CD4-positive, alpha-beta T cell treated with Interleukin-17A for 4 hours (primary cell): ENCODE data around the gene GNA12.
"Not testable (repeated sequence)": the region's sequence is repeated elsewhere in the genome, so short reads cannot be mapped to it uniquely, and the experiment has no call there.

Experiments used
- DNase-seq: peaks from one replicate; pipeline ENCODE4 v3.0.0-alpha.2; 2020; ENCODE audit warnings: mixed read lengths

Gene GNA12

DNA sequence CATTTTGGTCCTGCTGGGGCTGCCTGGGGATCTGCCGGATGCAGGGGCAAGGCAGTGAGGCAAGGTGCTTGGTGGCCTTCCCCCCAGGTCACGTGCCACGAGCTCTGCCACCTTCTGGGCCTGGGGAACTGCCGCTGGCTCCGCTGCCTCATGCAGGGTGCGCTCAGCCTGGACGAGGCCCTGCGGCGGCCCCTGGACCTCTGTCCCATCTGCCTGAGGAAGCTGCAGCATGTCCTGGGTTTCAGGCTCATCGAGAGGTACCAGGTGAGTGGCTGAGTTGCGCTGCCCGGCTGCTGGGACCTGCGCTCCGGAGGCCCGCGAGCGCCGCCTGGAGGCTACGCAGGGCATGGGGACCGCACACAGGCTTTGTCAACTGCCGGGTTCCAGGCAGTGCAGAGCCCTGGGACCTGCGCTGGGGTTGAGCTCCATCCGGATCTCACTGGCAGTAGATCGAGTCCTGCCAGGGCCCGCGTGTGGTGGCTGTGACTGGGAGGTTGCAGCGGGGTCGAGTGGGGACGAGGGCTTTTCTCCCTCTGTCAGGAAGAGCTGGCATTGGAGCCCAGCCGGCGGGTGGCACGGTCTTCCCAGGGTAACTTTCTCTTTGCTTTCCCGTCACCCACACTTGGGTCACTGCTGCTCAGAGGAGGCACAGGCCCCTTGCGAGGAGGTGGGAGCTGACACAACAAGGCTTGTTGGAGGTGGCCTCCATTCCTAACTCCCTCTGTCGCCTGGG lies 134.4 kb downstream of the GNA12 start:
- peak; percentile 88 for DNase-seq

DNA sequence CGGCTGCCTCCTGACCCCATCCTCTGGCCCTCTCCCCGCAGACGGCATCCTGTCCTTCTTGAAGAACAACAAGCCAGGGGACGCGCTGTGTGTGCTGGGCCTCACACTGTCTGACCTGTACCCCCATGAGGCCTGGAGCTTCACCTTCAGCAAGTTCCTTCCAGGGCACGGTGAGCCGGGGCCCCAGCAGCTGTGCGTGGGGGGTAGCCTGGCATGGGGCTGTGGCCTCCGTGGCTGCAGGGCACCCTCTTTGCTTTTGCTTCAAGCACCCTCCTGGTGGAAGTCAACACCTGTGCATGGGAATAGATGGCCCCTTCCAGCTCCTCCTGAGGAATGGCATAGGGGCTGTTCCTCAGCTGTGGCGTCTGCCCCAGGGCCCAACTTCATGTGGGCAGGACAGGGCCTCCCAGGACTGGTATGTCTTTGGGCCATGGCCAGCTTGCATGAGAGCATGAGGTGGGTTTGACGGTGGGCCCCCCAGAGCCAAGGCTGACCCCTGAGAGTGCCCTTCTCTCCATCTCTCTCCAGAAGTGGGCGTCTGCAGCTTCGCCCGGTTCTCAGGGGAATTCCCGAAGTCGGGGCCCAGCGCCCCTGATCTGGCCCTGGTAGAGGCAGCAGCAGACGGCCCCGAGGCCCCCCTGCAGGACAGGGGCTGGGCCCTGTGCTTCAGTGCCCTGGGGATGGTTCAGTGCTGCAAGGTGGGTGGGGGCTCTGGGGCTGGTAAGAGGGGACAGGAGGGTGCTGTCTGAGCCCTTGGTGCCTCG lies 135.4 kb downstream of the GNA12 start:
- no peak for DNase-seq

DNA sequence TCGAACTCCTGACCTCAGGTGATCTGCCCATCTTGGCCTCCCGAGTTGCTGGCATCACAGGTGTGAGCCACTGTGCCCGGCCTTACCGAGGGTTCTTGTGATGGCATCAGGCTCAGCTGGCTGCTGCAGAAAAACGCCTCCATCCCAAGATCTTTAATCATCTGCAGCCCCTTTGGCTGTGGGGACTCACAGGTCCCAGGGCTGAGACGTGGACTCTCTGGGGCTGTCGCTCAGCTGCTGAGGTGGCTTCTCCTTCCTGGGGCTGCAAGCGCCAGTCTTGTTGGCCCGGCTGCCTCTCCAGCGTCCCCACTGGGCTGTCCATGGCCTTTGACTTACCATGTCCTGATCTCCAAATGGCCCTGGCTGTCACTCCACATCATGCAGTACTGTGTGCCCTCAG lies 136.1 kb downstream of the GNA12 start:
- no peak for DNase-seq

DNA sequence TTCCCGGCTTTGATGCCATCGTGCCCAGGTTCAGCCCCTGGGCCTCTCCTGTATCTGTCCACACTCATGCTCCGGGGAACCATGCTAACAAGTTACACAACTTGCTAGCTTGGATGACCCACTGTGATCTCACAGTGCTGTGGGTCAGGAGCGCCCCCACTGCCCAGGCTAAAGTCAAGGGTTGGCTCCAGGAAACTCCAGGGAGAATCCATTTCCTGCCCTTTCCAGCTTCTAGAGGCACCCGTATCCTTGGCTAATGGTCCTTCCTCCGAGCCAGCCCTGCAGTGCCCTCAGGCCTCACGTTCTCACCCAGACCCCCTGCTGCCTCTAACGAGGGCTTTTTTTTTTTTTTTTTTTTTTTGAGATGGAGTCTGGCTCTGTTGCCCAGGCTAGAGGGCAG lies 136.6 kb downstream of the GNA12 start:
- no peak for DNase-seq

DNA sequence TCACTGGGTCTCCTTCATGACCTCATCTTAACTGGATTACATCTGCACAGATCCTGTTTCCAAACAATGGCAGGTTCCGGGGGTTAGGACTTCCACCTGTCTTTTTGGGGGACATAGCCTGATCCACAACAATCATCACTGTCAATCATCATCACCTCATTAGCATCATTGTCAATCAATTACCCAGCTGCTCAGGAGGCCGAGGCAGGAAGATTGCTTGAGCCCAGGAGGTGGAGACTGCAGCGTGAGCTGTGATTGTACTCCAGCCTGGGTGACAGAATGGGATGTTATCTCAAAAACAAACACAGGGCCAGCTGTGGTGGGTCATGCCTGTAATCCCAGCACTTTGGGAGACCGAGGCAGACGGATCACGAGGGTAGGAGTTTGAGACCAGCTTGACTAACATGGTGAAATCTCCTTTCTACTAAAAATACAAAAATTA lies 137.4 kb downstream of the GNA12 start:
- no peak for DNase-seq

DNA sequence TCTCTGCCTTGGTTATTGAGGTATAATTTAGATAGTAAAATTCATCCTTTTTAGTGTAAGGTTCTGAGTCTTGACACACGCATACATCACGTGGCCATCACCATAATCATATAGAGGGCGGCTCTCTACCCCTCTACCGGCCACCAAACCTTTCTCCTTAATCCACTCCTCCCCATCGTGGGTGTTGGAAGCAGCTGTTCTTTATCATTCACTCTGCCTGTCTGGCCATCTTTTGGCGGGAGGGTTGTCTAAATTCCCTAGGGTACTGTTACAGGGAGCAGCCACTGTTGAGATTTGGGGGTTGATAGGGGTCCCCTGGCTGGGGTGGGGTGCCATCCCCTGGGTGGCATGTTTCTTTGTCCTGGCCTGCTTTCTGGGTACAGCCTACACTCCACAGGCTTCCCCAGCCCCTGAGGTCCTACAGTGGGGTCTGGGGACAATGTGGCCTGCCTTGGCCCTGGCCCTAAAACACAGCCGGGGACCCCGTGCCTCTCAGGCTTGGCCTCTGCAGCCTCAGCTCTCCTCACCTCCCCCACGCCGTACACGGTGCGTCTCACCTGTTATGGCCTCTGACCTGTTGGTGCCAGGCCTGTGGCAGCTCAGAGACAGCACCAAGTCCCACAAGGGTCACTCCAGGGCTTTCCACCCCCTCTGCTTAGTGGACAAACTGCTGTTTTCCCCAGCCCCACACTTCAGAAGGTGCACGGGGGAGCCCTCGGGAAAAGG lies 138.6 kb downstream of the GNA12 start:
- DNase-seq, result no peak

DNA sequence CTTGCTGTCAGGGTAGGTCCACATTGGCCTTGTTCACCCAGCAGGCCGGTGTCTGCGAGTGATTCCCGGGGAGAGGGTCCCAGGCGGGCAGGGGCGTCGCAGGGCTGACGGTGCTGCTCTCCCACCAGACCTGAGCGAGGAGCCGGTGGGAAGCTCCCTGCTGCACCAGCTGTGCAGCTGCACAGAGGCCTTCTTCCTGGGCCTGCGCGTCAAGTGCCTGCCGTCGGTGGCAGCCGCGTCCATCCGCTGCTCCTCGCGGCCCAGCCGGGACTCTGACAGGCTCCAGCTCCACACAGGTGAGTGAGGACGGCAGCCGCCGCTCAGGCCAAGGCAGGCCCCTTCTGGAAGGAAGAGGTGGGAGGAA lies 141.5 kb downstream of the GNA12 start:
- DNase-seq, result no peak

DNA sequence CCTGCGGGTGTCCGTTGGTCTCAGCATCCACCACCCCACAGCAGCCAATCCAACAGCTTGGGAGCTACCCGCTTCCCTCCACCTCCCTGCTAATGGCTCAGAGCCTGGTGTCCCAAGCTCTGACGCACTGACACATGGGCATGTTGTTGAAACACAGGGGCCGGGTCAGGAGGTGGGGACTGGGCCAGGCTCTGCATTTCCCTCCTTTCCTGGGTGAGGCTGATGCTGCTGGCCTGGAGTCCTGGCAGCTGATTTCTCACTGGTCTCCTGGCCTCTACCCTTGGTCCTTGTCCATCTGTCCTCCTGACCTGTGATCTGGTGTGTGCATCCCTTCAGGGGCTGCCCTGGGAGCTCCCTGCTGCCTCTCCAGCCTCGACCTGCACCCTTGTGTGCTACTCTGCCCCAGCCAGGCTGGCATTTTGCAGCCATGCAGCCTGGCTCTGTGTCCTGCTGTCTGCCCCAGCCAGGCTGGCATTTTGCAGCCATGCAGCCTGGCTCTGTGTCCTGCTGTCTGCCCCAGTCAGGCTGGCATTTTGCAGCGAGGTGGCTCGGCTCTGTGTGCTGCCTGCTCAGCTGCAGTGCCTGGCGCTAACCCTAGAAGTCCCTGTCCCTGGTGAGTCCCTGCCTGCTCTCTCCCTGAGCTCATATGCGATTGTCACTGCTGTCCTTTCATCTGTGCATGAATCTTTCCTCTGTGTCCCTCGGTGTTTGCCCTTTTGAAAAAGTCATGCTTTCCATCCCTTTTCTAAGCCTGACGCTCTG lies 142.1 kb downstream of the GNA12 start:
- DNase-seq, result no peak

DNA sequence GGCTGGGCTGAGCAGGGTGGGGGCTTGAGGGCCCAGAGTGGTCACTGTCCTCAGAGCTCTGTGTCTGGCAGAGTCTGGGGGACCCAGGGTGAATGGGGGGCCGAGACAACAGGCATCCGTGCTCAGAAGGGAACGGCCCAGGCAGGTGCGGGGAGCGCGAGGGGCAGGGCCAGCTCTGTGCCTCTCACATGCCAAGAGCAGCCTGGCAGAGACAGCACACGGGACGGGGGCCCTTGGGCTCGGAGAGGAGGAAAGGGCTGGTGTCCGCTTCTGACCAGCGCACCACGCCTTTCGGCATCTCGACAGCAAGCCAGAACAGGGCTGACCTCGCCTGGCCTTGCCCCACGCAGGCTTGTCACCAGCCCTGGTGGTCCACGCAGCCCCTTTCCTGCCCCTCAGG lies 142.7 kb downstream of the GNA12 start:
- no peak for DNase-seq

DNA sequence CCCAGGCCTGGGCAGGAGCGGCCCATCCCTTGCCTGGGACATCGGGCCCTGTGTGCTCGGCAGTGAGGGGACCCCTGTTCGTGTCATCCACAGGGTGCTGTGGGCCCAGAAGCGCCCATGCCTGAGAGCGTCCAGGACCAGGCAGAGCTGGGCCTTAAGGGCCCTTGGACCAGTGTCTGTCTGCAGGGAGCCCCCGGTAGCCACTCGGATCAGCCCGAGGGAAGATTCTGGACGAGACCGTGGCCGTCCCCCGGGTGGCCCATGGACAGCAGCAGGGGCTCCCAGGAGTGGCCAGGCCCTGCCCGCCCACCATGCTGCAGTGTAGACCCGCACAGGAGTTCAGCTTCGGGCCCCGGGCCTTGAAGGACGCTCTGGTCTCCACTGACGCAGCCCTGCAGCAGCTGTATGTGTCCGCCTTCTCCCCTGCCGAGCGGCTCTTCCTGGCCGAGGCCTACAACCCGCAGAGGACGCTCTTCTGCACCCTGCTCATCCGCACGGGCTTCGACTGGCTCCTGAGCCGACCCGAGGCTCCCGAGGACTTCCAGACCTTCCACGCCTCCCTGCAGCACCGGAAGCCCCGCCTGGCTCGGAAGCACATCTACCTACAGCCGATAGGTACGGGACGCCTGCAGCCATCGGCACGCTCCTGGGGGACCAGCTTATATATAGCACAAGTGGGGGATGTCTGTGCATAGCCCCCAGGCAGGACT lies 143.8 kb downstream of the GNA12 start:
- DNase-seq, result peak; percentile 1

DNA sequence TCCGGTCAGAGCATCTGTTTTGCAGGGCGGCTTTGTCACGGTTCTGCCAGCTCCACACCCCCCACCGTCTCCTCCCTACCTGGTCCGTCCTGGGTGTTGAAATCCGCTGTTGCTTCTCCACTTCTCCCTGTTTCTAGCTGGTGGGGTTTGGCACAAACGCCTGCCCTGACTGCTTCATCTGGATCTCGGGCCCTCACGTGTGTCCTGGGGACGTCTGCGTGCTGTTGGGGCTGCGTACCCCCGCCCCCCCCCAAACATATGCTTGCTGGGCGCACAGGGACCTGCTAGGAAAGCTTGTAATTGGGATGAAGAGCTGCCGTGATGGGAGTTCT lies 144.9 kb downstream of the GNA12 start:
- no peak for DNase-seq

DNA sequence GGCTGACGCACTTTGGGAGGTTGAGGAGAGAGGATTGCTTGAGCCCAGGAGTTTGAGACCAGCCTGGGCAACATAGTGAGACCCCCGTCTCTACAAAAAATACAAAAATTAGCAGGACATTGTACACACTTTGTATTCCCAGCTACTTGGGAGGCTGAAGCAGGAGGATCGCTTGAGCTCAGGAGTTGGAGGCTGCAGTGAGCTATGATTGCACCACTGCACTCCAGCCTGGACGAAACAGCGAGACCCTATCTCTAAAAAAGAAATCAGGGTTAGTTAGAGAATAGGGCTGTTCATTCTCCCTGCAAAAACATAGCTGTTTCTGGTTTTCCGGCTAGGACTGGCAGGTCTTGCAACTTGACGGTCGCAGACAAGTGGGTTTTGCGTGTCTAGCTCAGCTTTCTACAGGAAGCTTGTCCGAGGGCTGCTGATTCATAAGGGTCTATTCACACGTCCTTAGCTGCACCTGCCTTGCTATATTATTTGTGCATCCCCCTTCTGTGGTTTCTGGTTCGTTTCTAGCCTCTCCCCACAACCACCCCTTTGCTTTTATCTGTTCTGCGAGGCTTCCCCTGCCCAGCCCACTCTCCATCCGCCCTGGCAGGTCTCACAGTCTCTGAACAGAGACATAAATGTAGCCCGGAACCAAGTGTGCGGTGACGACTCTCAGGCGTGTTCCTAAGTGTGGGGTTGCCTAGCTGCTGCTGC lies 145.4 kb downstream of the GNA12 start:
- DNase-seq, result peak; percentile 84

DNA sequence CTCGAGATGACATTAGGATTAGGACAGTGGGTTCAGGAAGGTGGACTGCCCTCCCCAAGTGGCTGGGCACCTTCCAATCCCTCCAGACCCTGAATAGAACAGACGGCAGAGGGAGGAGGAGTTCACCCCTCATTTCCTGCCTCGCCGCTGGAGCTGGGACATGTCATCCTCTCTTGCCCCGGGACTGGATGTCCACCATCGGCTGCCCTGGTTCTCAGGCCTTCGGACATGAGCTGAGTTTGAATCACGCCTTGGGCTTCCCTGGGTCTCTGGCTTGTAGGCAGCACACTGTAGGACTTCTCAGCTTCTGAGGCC lies 150.0 kb downstream of the GNA12 start:
- not testable (repeated sequence) for DNase-seq

DNA sequence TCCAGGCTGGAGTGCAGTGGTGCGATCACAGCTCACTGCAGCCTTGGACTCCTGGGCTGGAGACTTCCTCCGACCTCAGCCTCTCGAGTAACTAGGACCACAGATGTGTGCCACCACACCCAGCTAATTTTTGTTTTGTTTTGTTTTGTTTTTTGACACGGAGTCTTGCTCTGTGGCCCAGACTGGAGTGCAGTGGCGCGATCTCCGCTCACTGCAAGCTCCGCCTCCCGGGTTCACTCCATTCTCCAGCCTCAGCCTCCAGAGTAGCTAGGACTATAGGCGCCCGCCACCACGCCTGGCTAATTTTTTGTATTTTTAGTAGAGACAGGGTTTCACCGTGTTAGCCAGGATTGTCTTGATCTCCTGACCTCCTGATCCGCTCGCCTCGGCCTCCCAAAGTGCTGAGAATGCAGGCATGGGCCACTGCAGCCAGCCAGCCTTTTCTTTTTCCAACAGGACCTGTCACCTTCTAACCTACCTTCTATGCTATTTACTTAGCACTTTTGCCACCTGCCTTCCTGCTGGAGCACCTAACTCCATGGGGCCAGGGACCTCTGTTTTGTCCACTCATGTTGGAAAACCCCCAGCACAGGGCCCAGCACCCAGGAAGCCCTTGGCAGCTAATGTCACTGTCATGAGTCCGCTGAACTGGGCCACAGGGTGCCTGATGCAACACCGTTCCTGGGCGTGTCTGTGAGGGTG lies 150.5 kb downstream of the GNA12 start:
- peak; percentile 1 for DNase-seq

DNA sequence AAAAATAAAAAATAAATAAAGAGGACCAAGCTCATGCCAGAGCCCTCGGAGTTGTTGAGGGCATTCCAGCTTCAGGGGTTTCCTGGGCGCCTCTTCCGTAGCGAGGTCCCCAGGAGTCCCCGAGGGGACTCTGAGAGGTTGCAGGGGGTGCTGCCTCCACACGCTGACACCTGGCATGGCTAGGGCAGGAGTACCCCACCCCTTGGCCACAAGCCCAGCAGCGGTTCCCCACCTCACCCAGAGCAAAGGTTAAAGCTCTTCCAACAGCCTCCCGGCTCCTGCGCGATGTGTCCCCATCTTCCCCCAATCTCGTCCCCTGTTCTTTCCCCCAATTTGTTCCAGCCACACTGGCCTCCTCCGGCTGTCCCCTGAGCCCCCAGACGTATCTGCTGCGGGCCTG lies 151.6 kb downstream of the GNA12 start:
- DNase-seq, result no peak

DNA sequence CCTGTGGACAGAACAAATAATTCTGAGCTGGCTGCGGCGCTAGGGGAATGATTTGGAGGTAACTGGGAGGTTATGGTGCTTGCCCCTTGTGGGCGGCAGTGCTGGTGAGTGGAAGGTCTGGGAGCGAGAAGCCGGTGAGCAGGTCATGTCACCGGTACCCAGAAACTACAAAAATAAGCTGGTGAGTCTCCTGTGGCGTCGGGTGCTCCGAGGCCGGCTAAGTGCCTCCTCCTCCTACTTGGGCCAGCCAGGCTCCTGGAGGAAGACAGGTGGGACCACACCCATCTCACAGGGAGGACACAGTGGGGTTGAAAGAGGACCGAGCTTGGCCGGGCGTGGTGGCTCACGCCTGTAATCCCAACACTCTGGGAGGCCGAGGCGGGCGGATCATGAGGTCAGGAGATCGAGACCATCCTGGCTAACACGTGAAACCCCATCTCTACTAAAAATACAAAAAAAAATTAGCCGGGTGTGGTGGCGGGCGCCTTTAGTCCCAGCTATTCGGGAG lies 152.1 kb downstream of the GNA12 start:
- not testable (repeated sequence) for DNase-seq

DNA sequence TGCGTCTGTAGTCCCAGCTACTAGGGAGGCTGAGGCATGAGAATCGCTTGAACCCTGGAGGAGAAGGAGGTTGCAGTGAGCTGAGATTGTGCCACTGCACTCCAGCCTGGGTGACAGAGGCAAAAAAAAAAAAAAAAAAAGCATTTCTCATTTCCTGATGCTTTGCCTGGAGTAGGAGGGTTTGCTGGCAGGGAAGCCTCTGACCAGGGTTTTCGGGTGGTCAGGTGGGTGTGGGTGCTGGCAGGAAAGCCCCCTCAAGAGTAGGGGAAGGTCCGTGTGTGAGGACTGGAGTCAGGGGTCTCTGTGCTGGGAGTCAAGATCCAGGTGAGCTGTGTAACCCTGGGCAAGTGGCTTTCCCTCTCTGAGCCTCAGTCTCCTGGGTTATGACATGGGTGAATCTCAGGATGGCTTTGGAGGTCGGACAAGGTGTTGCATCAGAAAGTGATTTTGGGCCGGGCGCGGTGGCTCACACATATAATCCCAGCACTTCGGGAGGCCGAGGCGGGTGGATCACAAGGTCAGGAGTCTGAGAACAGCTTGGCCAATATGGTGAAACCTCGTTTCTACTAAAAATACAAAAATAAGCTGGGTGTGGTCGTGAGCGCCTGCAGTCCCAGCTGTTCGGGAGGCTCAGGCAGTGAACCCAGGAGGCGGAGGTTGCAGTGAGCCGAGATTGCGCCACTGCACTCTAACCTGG lies 152.9 kb downstream of the GNA12 start:
- DNase-seq, result no peak

DNA sequence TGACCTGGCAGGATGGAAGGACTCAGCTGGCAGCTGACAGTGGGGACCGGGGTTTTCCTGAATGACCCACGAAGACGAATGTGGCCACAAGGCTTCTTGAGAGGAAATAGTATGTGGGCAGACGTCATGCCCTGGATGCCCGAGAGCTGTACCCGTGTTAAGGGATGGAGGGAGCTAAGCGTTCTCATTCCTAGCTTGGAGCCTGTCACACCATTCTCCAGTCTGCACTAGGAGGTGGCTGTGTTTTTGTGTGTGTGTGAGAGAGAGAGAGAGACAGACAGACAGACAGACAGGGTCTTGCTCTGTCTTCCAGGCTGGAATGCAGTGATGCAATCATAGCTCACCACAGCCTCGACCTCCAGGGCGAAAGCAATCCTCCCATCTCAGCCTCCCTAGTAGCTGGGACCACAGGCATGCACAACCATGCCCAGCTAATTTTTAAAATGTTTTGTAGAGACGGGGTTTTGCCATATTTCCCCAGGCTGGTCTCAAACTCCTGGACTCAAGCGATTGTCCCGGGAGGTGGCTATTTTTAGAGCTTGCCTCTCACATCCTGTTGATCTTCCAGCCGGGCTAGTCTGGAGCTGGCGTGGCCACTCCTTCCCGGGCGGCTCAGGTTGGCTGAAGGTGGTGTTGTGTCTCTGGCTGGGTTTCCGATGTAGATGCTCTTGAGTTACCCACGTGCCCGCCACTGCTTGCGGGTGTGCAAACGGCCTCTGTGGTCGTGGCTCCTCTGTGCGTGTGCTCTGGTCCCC lies 154.0 kb downstream of the GNA12 start:
- DNase-seq, result no peak

DNA sequence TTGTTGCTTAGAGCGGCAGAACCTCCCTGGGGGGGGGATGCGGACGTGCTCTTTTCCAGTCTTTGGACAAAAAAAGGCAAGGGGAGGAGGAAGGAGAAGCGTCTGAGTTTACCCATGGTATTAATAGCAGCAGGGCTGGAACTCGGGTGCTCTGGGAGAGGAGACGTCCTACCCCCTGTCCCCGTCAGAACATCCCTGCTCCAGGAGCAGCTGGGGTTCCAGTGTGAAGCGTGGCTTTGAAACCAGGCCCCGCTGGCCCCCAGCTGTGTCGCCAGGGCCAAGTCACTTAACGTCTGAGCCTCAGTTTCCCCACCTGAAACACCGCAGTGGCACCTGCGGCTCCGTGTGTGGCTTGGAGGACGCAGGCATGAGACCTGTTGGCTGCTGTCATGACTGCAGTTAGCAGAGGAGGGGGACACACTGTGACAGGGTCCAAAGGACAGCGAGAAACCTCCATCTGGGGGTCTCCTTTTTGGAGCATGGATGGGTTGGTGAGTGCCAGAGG lies 154.7 kb downstream of the GNA12 start:
- DNase-seq, result peak; percentile 1
